Stimulated activated CD8-positive, alpha-beta memory T cell treated with anti-CD3 and anti-CD28 coated beads, Interleukin-12 subunit alpha, Interleukin-12 subunit beta, amount 100 ng/mL, for 4 hours (primary cell): ENCODE data around the gene TXNDC11.

Source experiments
- DNase-seq: peaks from one replicate; pipeline ENCODE4 v3.0.0-alpha.2; 2020; ENCODE audit warnings: low read depth

The TXNDC11 gene

DNA sequence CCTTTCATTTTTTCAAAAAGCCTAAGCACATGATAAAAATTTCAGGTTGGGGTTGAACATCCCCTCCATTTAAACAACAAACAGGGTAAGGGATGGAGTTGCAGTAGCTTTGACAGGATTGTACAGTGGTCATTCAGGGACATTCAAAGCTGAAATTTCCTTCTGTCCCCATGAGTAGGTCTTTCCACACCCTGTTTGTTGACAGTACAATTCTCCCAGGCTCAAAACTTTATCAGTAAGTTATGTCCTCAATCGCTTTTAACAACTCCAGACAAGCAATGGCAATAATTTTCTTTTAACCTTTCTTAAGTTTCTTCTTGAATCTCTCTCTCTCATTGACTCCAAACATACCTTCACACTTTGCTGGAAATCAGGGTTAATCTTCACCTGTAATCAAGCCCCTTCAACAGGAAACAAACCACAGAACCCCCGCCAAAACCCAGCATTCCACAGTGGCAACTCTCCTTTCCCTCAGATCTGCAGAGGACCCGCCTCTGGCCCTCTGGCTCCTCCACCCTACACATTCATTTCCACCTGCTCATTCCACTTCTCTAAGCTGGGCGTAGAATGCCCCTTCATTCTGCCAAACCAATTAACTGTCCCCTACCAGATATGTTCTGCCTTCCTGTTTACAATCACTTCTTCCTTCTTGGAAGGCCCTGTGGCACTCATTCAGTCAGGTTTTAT, 20.7 kb downstream of the TXNDC11 start:
- no peak for DNase-seq

DNA sequence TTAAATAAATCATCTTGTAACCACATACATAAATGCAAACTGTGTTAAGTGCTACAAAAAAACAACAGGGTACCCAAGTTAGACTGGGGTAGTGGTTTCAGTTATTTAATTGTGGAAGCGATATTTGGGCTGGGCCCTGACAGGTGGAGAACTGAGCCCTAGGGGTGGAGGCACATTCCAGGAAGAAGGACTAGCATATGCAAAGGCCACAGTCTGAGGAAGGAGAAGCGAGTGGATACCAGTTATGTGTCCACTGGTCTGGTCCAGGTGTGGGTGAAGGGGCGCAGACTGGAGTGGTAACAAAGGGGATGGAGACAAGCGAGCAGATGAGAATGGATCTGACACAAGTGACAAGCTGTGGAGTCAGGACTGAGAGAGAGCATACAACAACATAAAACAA, 22.9 kb downstream of the TXNDC11 start:
- no peak for DNase-seq

DNA sequence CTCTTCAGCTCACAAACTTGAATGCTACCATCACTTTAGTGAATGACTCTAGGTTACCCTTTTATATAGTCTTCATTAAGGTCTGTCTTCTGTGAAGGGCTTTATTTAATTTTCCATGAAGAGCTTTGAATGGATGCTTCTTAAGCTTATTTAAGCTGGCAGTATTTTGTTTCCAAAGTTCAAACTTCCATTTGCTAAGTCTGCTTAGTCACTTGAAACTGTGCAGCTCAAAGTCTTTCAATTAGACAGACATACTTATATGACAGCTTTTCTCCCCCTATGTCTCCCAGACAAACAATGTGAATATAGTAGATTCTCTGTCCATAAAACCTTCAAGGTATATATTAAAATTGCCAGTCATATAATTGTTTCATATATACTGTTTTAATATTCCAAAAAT, 23.5 kb downstream of the TXNDC11 start:
- DNase-seq: no peak

DNA sequence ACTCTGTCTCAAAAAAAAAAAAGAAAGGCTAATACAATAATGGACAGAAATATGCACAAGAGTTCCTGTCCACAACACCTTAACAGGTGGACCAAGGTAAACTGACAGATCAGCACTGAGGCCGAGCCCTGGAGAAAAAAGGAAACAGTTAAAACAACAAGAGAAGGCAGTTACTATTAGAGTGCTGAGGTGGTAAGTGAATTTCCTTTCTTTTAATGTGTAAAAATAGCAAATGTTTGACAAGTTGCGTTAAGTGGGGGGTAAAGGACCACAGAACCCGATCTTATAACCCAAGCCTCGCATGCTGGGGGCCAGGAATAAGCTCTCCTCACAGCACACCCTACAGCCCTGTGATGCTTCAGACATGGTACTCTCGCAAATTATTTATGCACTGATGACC, 24.8 kb downstream of the TXNDC11 start:
- DNase-seq: no peak

DNA sequence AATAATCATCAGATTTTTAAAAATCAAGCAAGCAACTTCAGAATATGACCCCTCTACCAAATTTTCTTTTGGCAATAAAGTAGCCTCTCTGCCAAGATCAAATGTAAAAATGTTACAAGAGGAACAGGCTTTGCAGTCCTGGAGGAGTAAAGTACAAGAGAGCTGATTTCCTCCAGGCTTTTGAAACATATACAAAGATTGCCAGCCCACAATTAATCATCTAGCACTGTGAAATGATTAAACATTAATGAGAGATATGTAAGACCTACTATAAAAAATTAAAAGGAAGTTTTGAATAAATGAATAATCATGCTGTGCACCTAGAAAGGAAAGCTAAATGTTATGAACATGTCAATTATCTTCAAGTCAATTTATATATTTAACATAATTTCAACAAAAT, 26.3 kb downstream of the TXNDC11 start:
- DNase-seq: no peak

DNA sequence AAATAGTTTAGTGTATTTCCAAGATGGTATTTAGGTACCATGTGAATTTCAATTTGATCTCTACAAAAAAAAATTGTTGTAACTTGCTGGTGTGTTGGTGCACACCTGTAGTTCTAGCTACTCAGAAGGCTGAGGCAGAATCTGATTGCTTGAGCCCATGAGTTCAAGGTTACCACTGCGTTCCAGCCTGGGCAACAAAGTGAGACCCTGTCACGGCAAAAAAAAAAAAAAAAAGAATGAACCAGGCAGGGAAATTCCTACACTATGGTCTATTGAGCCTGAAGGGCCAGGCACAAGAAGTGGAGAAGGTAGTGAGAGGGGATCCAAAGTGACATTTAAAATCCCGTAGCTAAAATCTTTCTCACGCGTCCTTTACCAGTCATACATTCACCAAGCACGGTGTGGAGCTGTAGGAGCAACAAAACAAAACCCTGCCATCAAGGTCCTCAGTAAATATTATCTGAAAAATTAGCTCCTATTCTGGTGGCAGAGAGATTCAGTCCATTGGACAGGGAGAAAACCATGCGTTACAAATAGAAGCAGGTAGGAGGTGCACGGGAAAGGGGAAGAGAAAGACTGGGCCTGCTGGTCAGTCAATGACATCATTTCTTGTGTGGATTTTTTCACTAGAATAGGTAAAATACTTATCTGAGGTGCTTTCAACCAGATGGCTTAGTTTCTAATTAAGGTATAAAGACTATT, 27.3 kb downstream of the TXNDC11 start:
- no peak for DNase-seq

DNA sequence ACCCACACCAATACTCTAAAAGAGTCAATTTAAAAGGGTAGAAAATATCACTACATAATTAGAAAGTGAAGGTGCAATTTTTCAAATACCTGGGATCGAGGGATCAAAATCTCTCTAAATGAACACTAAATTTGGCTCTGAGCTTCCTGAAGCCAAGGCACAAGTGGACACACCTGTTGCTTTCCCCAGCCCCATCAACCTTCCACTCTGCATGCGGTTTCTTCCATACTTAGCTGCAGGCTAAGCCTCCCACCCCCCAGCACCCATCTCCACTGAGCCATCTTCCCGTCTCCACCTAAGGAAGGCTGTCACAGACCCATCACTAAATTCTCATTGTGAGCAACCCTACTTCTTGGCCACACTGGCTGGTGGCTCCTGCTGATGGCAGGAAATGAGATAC, 30.5 kb downstream of the TXNDC11 start:
- DNase-seq: no peak

DNA sequence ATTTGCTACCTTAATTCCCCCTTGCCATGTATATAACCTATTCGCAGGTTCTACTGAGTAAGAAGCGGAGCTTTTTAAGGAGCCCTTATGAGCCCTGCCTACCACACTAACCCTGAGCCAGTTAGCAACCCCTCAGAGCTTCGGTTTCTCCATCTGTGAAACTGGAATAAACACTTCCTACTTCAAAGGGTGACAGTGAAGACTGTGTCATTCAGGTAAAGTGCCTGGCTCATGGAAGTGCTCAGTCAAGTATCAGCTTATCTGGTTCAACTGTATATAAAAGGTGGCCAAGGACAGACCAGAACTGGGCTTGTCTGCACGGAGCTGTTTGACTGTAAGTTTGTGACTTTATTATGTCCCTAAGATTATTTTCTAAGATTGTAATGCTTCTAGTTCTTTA, 31.0 kb downstream of the TXNDC11 start:
- no peak for DNase-seq

DNA sequence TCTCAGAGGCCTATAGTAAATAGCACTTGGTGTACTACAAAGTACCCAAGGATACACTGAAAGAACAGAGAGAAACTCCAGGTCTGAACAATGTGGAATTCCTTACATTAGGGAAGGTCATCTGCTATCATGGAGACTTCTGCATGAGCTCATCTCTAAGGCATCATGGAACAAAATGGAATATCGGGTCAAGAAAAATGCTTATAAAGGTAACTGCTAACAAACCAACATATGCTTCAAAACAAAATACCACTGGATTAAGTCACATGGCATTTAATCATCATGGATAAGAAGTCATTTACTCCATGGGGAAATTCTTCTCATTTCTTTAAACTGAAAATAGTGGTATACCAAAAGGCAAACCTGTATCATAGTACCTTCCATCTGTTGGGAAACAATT, 34.2 kb downstream of the TXNDC11 start:
- no peak for DNase-seq

DNA sequence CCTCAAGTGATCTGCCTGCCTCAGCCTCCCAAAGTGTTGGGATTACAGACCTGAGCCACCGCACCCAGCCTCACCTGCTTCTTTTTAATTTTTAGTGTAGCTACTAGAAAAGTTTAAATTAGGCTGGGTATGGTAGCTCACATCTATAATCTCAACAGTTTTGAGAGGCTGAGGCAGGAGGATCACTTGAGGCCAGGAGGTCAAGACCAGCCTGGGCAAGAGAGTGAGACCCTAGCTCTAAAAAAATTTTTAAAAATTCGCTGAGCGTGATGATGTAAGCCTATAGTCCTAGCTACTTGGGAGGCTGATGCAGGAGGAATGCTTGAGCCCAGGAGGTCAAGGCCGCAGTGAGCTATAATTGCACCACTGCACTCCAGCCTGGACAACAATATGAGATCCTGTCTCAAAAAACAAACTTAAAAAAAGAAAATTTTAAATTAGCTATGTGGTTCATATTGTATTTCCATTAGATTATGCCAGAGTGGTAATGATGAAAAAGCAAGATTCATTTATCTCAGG, 34.9 kb downstream of the TXNDC11 start:
- DNase-seq: no peak

DNA sequence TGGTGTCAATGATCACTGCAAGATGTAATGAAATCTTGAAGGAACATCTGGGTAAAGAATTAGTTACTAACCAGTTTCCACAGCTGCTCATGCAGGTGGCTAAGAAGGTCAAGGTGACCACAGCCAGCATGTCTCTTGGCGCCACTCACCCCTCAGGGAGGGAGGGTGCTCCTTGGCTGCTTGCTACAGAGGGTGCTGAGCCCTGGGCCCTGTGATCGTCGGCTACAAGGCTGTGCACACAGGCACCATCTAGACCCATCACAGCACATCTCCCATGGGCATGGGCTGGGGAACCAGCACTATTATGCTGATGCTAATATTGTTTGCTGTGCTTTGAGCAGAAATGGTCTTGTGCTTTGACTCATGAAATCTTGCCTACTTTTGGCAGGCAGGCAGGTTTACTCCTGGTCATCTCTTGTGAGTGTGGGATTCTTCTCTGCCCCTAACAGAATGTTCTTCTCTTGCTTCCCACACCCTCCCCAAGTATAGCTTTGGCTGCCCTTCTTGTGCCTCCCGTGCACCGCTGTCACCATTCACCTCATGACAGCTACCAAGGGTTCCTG, 36.4 kb downstream of the TXNDC11 start:
- DNase-seq: no peak

DNA sequence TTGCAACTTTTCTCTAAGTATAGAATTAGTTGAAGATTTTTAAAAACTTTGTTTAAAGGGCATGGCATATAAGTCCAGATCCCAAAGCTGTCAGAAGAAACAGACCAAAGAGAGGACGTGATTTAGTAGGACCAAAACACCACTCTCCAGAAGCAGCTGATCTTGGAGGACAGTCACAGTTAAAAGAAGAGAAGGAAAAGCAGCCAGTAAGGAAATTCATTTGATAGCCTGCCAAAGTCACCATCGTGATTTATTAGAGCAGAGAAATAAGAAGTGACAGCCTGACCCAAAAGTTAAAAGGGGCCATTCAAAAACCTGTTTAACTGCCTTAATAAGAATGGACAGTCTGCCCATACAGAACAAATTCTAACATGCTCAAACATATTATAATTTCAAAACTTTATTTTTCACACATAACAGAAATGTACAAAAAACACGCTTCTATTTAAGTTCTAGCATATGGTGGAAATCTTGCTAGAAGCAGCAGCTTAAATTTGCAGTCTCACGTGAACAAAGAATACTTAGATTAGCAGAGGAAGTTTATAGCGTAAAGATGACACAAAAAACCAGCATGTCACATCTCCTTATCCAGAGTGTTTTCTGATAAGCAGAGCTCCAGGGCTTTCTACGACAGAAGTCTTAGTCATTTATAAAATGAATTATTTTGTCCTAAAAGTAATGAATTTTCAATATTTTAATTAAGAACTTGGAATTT, 37.2 kb downstream of the TXNDC11 start:
- no peak for DNase-seq

DNA sequence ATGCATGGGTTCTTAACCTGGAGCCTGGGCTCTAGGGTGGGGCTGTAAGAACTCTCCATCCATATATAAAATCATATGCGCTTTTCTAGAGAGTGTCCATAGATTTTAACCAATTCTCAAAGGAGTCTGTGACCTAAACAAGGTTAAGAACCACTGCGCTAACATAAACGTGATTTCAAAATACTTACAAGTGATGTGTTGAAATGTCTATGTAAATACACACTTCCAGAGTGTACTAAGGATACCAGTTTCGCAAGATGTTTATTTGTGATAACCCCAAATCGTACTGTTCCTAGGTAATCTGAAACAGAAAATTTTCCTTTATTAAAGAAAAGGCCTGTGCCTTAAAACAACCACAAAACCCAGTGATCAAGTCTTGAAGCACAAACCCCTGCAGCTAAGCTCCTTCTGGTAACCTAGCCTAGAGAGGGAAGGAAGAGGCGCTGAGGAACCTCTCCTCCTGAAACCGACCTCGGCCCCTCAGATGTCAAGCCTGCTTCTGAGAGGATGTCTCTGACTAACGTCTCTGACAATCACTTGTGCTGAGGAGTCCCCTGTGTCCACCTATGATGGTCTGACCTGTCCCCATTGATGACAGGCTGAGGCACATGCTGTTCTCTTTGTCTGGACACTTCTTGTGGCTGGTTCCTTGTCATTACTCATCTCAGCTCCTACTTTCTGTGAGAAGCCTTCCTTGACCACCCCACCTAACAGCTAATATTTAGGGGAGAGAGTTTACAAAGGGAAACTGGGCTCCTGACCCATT, 42.2 kb downstream of the TXNDC11 start:
- no peak for DNase-seq

DNA sequence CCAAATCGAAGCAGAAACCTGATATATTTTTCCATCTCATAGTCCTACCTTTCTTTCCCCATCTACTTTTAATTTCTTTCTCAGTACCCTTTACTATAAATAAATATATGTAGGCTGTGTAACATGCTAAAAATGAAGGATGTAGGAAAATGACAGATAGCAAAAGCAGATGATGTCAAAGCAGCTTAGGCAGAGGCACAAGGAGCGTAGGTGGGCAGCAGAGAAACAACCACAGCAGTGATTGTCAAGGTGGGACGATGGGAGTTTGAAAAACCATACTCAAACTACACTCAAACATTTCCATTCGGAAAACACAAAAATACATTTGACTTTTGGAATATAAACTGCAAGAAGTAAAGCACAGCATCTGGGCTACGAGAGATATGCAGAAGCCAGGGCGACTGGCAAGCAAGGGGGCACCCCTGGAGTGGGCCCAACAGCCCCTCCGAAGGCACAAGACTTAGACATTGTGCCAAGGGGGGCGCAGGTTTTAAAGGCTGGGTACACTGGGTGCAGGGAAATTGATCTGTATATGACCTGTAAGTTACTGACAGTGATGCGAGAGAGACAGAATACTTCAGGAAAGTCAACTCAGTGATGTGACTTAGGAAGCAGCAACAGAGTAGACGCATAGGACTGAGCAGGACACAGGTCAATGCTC, 43.3 kb downstream of the TXNDC11 start:
- DNase-seq: no peak

DNA sequence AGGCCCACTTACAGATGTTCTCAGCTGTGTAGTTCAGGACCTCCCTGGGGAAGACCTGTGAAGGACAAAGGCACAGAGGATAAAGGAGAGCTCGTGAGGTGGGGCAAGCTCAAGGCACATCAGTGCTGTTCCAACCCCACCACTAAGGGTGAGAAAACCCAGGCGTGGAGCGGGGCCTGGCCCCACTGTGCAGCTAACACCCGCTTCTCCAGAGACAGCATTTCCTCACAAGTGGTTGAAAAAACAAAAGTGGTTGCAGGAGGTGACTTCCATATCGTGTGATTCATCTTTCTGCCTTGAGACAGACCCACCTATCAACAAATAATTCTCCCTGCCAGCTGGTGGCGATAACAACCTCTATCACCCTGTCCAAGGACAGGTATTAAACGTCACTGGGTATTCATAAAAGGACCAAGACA, 44.4 kb downstream of the TXNDC11 start:
- DNase-seq: no peak

DNA sequence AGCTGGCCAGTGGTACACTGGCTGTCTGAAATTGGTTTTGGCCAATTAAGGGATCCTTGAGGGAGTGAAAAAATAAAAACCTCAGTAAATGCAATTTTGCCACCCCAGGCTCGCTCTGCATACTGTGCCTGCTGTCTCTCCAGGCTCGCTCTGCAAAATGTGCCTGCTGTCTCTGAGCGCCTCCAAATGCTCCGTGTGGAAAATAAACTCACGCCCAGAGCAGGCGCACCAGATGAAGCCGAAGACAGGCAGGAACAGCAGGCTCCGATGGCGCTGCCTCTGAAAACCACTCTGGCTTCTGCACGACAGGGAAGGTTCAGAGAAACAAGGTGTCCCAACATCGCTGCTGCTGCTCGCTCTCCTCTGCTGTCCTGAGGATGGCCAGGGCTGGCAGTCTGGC, 45.3 kb downstream of the TXNDC11 start:
- DNase-seq: no peak

DNA sequence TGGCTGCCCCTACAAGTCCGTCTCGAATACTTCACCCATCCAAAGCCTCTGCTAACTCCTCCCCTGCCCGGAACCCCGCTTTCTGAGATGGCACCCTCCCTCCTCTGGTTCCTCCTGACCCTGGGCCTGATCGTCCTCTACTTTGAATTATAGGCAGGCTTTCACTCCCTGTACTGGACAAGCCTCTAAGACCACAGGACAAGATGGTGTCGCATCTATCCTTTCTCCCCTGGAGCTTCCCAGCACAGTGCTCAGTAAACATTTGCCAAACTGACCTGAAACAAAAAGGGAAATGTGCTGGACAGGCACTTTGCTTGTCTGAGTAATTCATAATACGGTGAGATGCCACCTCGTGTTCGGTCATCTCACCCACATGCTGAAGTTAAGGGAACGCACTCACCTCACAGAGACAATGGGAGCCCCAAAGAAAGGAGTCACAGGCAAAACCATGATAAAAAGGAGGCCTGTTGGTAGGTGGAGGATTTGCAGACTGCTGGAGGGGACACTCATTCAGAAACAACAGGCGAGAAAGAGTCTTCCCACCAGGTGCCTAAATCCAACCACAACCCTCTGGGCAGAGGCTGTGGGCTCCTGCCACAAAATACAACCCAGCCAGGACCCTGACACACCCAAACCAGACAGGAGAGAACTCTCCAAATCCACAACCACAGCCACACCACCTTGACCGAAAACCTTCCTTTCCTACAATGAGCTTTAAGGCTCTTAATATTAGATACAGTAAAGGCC, 46.2 kb downstream of the TXNDC11 start:
- DNase-seq: no peak

DNA sequence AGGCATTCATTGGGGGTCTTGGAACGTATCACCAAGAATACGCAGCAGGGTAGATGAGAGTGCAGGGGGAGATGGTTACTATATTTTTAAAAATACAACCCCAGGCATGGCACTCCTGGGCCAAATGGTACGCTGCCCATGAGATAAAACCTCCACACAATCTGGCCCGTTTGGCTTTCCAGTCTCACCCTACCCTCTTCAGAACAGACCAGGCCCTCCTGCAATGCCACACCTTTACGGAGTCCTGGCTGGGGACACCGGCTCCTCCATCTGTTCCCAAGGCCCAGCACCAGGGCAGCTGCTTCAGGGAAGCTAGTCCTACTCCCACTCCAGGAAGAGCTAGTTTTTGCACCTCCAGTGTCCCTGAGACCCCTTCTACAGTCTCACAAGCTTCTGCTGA, 50.0 kb downstream of the TXNDC11 start:
- no peak for DNase-seq

DNA sequence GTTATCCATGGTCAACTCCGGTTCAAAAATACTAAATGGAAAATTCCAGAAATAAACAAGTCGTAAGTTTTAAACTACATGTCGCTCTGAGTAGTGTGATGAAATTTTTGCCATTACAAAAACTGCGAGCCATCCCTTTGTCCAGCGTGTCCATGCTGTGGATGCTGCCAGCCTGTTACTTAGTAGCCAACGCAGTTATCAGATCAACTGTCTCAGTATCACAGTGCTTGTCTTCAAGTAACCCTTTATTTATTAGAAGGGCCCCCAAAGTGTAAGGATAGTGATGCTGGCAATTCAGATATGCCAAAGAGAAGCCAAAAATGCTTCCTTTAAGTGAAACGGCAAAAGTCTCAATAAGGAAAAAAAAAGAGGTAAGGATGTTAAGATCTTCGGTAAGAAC, 50.5 kb downstream of the TXNDC11 start:
- DNase-seq: no peak

DNA sequence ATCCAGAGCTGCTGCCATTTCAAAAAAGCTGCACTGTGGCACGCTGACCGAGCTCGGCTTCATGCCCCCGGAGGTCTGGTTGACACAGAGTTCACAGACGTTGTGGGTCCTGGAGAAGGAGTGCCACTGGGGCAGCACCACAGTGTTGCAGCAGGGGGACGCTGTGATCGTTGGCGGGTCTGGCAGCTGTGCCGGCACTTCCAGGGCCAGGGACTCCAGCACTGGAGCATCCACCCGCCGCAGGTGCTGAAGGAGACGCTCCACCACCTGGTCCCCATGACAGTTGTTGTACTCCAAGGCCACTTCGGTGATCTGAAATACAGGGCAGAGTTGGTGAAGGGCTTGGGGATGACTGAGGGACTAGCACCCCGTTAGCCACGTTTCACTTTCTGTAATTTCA, 50.9 kb downstream of the TXNDC11 start:
- DNase-seq: no peak

DNA sequence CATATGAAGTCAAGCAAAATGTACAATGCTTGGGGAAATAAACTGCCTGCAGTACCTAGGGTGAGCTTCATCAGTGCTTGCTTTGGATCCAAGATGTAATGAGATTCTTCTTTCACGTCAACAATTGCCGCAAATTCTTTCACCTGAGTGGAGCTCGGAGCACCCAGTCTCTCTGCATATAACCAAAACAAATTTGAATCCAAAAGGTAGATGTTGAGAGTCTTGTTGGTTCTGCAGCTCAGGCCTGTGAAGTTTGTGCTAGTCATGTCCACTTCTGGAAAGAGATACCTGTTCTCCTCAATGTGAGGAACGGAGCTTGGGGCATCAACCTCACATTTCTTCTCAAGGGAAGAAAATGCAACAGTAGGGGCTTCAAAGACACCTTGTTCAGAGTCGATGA, 51.4 kb downstream of the TXNDC11 start:
- no peak for DNase-seq
